ENCODE measurements around the gene PRR5L. TPM values are rescaled to one million over a fixed set of nuclear protein-coding genes. Genes with fewer than 3 reads are reported as not detected.

The PRR5L gene
- total and polyA plus RNA-seq, 2 experiments from 2014 or later, result 3.1 to 8.9 TPM

GRCh38 chr11:36386411-36386810 lies 90.3 kb downstream of the PRR5L start:
- no peak for ATAC-seq

GRCh38 chr11:36388071-36388470 lies 92.0 kb downstream of the PRR5L start:
- Mint-ChIP-seq H3K9me3 (no peaks in the 10 kb centered on the region), H3K4me1 (peaks cover 4% of the 10 kb centered on the region; the same call in 1 of the 3 replicates)

More at GRCh38 chr11:36386411-36386810, 90.3 kb downstream of the PRR5L start:
- no peak overlapping the region for H3K27ac ChIP-seq (ENCODE audit: low read depth)
- H3K27me3 ChIP-seq (ENCODE audit: insufficient read depth), result no peaks in the 10 kb centered on the region
- H2AFZ ChIP-seq, result no peak overlapping the region
- H3K27ac Mint-ChIP-seq, result no peak overlapping the region
- DNase-seq (ENCODE audit: low spot score), result no peak
- no peak overlapping the region for H3K4me3 ChIP-seq
- H3K9me2 ChIP-seq (ENCODE audit: insufficient read depth), result no peaks in the 10 kb centered on the region
- H3K27me3 Mint-ChIP-seq (ENCODE audit: insufficient read depth, low read depth, poor library complexity), result peaks cover 3% of the 10 kb centered on the region
- no peak for TF ChIP-seq EZH2phosphoT487 (IDR thresholded peaks at IDR 0.05; ENCODE audit: unreplicated experiment)
- TF ChIP-seq NANOG (IDR thresholded peaks at IDR 0.05; ENCODE audit: borderline replicate concordance), result no peak
- TF ChIP-seq STAT1 (IDR thresholded peaks at IDR 0.05; ENCODE audit: unreplicated experiment), result no peak
- no peaks in the 10 kb centered on the region for H3K9me3 Mint-ChIP-seq
- no peak overlapping the region for H3K4me2 ChIP-seq
- H3K4me3 Mint-ChIP-seq, result no peak overlapping the region
- no peaks in the 10 kb centered on the region for H3K79me2 ChIP-seq (replicated peaks; ENCODE audit: insufficient read depth)
- no peaks in the 10 kb centered on the region for H3K36me3 ChIP-seq (ENCODE audit: insufficient read depth)
- peaks cover 4% of the 10 kb centered on the region; the same call in 1 of the 3 replicates for H3K4me1 Mint-ChIP-seq
- H3K4me1 ChIP-seq (ENCODE audit: insufficient read depth), result no peaks in the 10 kb centered on the region
- no peaks in the 10 kb centered on the region for H3K36me3 Mint-ChIP-seq (ENCODE audit: low read depth)
- H3F3A ChIP-seq (replicated peaks; ENCODE audit: low read depth), result no peaks in the 10 kb centered on the region
- H4K20me1 ChIP-seq (replicated peaks; ENCODE audit: insufficient read depth), result no peaks in the 10 kb centered on the region

GRCh38 chr11:36388951-36389350 lies 92.9 kb downstream of the PRR5L start:
- peaks cover 4% of the 10 kb centered on the region; the same call in 1 of the 3 replicates for H3K4me1 Mint-ChIP-seq
- DNase-seq (ENCODE audit: low spot score) (no peak), ATAC-seq (no peak)
- H3K27me3 Mint-ChIP-seq (ENCODE audit: insufficient read depth, low read depth, poor library complexity), result no peaks in the 10 kb centered on the region
- no peaks in the 10 kb centered on the region for H3K9me2 ChIP-seq (ENCODE audit: insufficient read depth)
- no peak overlapping the region for H3K27ac ChIP-seq (ENCODE audit: low read depth)
- no peaks in the 10 kb centered on the region for H3K9me3 Mint-ChIP-seq
- H3K4me3 Mint-ChIP-seq, result no peak overlapping the region
- H2AFZ ChIP-seq, result no peak overlapping the region
- no peaks in the 10 kb centered on the region for H3K27me3 ChIP-seq (ENCODE audit: insufficient read depth)
- no peaks in the 10 kb centered on the region for H3K36me3 ChIP-seq (ENCODE audit: insufficient read depth)
- H3K4me3 ChIP-seq, result no peak overlapping the region
- no peaks in the 10 kb centered on the region for H3F3A ChIP-seq (replicated peaks; ENCODE audit: low read depth)
- H3K79me2 ChIP-seq (replicated peaks; ENCODE audit: insufficient read depth), result no peaks in the 10 kb centered on the region
- H4K20me1 ChIP-seq (replicated peaks; ENCODE audit: insufficient read depth), result no peaks in the 10 kb centered on the region
- no peak overlapping the region for H3K4me2 ChIP-seq
- no peaks in the 10 kb centered on the region for H3K36me3 Mint-ChIP-seq (ENCODE audit: low read depth)
- no peaks in the 10 kb centered on the region for H3K4me1 ChIP-seq (ENCODE audit: insufficient read depth)
- H3K27ac Mint-ChIP-seq, result peak overlapping the region; percentile 15; the same call in 1 of the 2 replicates
- TF ChIP-seq JUNB (IDR thresholded peaks at IDR 0.05; ENCODE audit: unreplicated experiment), result no peak
- no peak for TF ChIP-seq ZNF114 (CRISPR knock-in tag; IDR thresholded peaks at IDR 0.05)
- TF ChIP-seq CTCF (conservative IDR thresholded peaks at IDR 0.05; ENCODE audit: low read depth in 2 of 2), result no peak
- no peak for TF ChIP-seq REST (IDR thresholded peaks at IDR 0.05; ENCODE audit: unreplicated experiment)
- no peak for TF ChIP-seq EZH2 (IDR thresholded peaks at IDR 0.05; ENCODE audit: low read depth, unreplicated experiment)
- no peak for TF ChIP-seq ETS1 (IDR thresholded peaks at IDR 0.05)
- TF ChIP-seq EZH2phosphoT487 (IDR thresholded peaks at IDR 0.05; ENCODE audit: unreplicated experiment), result no peak

More at GRCh38 chr11:36388071-36388470, 92.0 kb downstream of the PRR5L start:
- Histone ChIP-seq H3F3A (replicated peaks; ENCODE audit: low read depth) (no peaks in the 10 kb centered on the region), H3K4me3 (no peak overlapping the region), H3K27ac (ENCODE audit: low read depth) (no peak overlapping the region), H3K9me2 (ENCODE audit: insufficient read depth) (no peaks in the 10 kb centered on the region), H3K4me2 (no peak overlapping the region), H3K27me3 (ENCODE audit: insufficient read depth) (no peaks in the 10 kb centered on the region), H2AFZ (no peak overlapping the region), H4K20me1 (replicated peaks; ENCODE audit: insufficient read depth) (no peaks in the 10 kb centered on the region), H3K36me3 (ENCODE audit: insufficient read depth) (no peaks in the 10 kb centered on the region), H3K4me1 (ENCODE audit: insufficient read depth) (no peaks in the 10 kb centered on the region), H3K79me2 (replicated peaks; ENCODE audit: insufficient read depth) (no peaks in the 10 kb centered on the region)
- TF ChIP-seq ETS1 (IDR thresholded peaks at IDR 0.05) (no peak), JUNB (IDR thresholded peaks at IDR 0.05; ENCODE audit: unreplicated experiment) (no peak), STAT1 (IDR thresholded peaks at IDR 0.05; ENCODE audit: unreplicated experiment) (no peak)
- H3K4me3 Mint-ChIP-seq, result no peak overlapping the region
- no peaks in the 10 kb centered on the region for H3K36me3 Mint-ChIP-seq (ENCODE audit: low read depth)
- H3K27me3 Mint-ChIP-seq (ENCODE audit: insufficient read depth, low read depth, poor library complexity), result peaks cover 3% of the 10 kb centered on the region
- no peak overlapping the region for H3K27ac Mint-ChIP-seq
- ATAC-seq (no peak), DNase-seq (ENCODE audit: low spot score) (no peak)

Measured in GM23338 (cell line).